NCI-H2196 treated with DMSO at 0.1 percent for 48 hours (cell line): ENCODE data around the gene NXPH1.
A peak's percentile ranks its signal among the peaks of the same experiment; 100 is the strongest.

Source experiments
- DNase-seq: peaks from one replicate; lab custom pipeline; 2025; ENCODE audit not compliant: unreplicated experiment; lab: John Stamatoyannopoulos, UW

The NXPH1 gene

DNA sequence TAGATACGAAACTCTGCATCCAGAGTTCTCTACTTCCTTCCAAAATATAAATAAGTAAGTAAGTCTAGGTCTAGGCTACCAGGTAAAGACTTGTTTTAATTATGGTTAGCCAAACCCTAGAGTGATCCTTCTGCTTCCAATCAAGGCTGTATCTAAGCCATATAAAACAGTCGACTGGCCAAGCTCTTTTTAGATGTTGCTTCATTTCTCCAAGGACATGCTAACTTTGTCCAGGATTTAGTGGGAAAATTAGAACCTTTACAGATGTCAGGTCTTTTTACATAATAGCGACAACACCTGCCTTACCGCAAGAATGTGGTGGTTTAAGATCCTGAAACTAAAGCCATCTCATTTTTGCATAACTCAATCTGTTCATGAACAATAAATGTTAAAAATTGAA lies 156.8 kb downstream of the NXPH1 start:
- no peak for DNase-seq

DNA sequence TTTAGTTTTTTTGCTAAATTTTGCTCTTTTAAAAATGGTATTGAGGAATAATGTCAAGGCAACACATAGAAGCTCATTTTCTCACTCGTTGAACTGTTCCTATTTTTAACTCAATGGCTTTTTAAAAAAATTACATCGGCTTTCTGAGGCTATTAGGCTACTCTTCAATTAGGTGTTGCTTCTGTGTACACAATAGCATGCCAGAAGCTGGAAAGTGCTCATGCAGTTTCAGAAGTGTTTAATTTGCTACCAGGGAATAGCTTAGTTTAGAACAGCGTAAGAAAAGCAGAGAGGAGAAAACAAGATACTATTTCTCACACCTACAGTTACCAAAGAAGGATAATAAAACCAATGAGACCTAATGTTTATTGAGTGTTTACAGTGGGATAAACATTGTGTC lies 157.4 kb downstream of the NXPH1 start:
- DNase-seq = no peak

DNA sequence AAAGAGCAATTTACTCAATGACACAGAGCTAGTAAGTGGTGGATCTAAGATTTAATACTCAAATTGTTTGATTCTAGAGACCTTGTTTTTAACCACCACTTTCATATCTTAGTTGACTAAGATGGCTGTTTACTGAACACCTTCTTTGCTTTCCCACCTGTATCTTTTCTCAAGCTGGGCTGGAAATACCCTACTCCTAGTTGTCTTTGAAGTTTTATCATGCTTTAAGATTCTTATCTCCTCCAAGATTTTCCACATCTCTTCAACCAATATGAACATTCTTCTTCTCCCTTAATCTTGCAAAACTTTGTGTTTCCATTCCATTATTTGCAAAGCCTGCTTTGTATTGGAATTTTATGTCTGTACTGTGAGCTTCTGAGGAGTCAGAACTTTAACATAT lies 157.9 kb downstream of the NXPH1 start:
- DNase-seq = no peak

DNA sequence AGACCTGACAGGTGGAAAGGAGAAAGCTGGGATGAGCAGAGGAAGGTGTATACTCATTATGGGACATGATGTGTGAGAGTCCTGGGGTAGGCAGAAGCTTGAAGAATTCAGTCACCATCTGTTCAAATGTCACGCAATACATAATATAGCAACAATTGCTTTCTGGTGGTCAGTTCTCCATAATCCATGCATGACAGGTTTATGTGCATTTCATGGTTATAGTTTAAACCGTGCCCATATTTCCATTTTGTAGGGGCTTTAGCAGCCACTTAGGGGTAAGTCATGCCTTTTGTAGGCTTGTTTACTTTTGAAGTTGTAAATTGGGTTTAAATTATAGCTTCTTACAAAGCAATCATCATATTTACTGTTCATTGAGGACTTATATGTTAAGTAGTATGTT lies 158.8 kb downstream of the NXPH1 start:
- DNase-seq = no peak

DNA sequence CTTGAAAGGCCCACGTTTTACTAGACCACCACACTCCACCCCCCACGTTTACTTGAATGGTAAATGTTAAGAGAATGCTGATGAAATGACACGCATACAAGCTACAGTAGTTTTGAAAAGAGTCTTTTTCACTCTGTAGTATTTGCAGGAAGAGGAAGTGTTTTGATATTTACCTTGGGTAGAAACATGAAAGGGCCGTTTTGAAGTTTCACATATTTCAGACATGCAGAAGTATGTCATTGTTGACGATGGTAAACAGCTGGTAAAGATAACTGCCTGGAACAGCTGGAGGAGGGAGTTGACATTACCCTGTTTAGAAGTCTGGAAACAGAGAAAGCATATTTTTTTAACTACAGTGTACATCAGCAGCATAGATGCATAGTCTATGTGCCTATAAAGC lies 160.7 kb downstream of the NXPH1 start:
- DNase-seq = no peak

DNA sequence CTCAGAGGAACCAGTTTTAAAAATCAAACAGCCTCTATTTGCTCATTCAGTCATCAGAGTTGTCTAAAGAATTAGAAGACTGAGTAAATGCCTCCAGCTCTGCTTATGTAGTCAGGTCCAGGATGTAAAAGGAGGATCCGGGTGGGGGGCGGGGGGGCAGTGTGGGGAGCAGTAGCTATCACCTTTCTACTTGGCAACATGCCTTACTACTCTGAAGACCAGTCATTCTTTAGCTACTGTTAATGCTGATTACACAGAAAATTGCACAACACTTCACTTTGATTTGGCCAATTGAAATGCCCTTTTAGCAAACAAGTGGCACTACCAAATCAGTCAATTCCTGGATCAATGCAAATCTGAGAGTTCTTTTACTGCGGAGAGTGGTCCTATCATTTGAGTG lies 164.2 kb downstream of the NXPH1 start:
- DNase-seq = peak; percentile 43

DNA sequence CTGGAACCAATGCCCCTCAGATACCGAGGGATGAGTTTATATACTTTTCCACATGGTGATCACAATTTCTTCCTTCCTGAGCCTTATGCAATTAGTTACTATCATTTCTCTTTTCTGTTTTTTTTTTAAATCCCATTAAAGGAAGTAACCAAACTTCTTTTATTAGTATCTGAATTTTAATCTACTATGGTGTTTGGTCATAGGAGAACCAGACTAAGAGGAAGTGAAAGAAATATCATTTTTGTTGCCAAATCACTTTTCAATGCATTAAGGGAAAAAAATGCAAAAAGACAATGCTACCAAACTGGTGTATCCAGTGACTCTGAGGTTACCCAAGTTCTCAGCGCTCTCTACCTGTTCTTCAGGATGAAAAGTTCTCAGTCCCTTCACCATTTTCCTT lies 167.7 kb downstream of the NXPH1 start:
- DNase-seq = no peak

DNA sequence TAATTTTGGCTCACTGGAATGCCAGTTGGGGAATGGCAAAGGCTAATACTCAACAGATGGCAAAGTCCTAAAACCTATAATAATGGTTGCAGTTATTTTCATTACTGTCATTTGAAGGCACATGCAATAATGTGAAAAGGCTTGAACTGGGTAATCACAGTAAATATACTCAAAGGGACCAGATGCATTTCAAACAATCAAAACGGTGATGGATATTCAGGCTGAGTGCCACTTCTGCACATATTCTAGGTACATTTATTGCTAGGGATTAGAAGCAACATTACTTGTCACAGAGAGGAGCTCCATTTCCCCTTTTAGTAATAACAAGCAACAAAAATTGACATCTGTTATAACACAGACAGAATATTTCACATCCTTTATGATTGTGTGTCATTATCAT lies 171.8 kb downstream of the NXPH1 start:
- DNase-seq = no peak

DNA sequence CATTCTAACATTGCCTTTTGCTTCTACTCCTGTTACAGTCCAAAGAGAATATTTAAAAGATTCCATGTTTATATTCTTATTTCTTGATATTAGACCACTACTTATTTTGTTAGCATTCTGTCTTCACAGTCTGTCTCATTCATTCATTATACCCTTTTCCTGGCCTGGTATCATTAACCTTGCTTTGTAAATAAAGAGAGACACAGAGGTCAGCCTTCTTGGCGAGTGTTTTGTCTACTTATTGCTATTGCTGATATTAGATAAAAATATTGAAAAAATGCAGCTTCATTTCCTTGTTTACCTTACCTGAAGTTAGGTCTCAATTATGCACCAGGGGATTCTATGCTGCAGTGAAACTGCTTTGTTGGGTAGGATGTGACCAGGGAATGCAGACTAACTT lies 179.2 kb downstream of the NXPH1 start:
- no peak for DNase-seq

DNA sequence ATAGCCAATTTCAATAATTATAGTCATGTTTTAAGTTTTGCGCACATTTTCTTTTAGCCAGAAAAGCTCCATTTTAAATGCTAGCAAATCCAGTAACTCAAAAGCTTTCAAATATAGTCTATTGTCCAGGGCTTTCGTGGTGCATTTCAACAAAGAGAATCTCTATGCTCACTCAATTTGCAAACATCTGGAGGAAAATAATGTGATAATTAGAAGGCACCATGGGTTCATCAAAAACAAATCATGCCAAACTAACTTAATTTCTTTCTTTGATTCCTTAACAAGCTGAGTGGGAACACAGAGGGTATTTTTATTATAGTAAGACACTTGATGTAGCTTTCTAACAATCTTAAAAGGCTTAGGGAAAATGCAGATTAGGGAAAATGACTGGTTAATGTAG lies 179.8 kb downstream of the NXPH1 start:
- DNase-seq = no peak

DNA sequence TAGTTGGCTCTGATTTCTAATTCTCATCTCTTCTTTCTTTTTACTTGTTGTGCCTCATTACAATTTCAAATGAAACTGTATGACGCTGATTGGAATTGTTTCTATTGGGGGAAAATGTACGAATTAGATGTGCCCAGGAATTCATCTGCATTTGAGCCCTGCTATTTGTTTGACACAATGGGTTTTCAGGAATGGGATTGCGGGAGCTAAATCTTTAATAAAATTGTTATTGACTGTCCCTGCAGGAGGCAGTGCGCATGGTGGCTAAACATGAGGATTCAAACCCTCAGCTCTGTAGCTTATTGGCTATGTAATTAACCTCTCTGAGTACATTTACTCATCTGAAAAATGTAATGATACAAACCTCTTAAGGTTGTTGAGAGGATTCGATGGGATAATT lies 181.6 kb downstream of the NXPH1 start:
- DNase-seq = no peak

DNA sequence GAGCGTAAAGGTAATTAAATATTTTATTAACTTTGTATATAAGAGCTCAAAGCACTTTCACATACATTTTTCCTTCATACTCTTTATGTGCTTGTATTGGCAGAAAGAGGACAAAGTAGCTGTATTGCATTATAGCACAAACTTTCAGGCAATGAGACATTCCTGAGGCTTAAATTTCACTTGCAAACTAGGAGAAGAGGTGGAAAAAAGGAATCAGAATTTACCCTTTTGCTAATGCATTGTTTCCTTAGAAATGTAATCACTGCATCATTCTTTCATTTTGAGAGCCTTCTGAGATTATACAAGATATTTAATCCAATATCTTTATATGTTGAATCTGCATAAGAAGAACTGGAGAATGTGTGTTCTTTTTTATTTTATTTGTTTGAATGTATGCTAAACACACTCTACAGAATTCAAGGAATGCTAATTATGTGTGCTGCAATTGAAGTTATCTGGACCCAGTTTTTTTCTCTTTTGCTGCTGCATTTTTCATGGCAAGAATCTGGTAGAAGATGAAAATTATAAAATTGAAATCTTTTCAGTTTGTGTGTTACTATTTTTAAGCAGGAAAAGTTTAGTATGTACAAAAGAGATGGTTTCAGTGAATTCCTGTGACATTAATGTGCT lies 185.1 kb downstream of the NXPH1 start:
- DNase-seq = no peak

DNA sequence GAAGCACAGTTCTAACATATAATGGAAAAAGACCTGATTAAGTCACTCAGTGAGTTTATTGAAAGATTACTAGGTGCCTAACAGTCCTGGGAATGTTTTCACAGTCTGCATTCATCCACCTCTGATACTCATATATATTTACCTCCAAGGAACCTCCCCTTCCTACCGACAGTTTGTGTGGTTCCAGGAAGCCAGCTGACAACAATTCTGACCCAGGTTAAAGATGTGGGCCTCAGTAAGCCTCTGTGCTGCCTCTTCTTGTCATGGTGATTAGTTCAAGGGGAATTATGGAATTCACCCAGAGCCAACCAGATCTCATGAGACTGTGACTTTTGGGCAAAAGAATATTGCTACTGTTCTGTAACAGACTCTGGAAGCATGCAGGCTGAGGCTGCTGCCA lies 186.8 kb downstream of the NXPH1 start:
- no peak for DNase-seq

DNA sequence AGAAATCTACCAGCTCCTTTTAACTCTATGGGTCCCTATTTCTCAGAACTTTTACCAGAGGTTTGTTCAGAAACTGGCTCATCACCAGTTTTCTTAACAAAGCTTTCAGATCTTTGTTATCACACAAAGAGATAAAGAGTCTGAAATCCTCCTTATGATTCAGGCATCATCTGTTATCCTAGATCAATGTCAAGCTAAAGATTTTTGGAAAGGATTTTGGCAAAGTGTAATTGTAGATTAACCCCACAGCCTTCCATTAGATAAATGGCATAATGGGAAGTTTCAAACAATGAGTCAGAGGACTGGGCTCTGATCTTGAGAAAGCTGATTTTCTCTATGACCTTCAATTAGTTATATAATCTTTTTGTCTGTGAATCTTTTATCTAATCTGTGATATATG lies 192.2 kb downstream of the NXPH1 start:
- no peak for DNase-seq

DNA sequence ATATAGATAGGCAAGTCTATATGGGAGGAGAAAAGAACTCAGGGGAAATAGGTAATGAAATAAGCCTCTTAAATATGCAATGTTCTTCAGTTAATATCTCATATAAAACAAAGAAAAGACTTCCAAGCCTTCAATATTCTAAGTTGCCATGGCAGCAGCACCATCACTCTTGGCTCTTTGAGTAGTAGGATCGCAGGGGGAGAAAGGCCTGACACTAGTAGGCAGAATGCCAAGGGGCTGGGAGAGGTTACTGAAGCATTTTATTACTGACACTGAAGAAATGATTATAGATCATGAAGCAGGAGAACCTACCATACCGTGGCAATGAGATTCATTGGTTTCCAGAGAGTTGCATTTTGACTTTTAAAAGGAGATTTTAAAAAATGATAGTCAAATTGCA lies 193.9 kb downstream of the NXPH1 start:
- DNase-seq = no peak

DNA sequence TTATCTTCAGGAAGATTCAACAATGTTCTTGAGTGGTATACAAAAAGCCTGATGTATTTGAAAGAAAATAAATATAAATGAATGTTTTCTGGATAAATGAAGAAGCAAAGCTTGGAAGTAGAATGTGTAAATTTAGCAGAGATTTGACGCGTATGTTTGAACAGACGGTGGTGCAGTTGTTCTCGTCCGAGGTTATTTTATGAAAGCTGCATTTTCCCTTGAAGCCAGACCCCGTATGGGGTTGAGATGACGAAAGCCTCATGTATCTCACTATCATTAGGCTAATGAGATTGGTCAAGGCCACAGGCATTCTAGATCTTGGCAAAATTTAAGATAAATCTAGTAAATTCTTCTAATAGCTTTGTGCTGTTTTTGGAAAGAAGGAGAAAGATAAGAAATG lies 195.2 kb downstream of the NXPH1 start:
- DNase-seq = no peak

DNA sequence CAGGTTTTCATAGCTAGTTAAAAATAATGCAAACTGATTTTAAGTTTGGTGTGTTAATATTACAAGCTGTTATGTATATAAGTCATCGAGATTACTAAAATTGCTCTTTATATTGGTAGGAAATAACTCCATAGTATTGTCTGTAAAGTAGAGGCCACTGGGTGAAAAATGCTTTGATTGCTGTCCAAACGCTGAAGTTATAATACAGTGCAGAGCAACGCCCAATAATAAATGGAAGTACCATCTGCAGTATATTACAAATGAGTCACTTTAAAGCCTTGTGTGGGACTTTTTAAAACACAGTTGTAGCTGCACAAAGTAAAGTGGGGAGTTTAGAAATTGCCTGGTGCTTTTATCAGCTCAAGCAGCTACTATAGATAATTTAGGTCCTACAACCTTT lies 196.1 kb downstream of the NXPH1 start:
- no peak for DNase-seq

DNA sequence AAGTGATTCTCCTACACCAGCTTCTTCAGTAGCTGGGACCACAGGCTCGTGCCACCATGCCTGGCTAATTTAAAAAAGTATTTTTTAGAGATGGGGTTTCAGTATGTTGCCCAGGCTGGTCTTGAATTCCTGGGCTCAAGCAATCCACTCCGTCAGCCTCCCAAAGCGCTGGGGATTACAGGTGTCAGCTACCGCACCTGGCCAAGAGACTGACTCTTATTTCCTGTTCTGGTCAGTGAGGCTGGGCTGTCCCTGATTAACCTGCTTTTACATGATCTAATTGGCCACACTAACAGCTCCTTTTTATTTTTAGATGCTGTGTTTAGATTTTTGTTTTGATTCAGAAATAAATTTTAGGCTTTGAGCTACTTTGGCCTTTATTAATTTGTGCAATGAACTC lies 203.9 kb downstream of the NXPH1 start:
- peak; percentile 77 for DNase-seq

DNA sequence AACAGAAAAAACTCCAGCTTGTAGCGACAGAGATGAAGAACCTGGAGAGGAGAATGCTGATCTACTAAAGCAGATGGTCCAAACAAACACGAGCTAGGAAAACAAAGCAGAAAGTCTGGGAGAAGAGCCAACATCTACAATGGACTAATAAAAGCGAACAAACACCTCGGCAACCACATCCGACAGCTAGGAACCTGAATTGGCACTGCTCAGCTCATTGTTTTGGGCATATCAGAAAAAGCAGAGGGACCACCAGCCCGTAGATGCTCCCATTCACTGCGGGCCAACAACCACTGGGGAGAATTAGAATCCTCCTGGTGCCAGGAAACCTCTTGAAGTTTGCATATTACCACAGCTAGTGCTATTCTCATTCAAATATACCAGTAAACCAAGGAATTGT lies 204.7 kb downstream of the NXPH1 start:
- peak; percentile 98 for DNase-seq

DNA sequence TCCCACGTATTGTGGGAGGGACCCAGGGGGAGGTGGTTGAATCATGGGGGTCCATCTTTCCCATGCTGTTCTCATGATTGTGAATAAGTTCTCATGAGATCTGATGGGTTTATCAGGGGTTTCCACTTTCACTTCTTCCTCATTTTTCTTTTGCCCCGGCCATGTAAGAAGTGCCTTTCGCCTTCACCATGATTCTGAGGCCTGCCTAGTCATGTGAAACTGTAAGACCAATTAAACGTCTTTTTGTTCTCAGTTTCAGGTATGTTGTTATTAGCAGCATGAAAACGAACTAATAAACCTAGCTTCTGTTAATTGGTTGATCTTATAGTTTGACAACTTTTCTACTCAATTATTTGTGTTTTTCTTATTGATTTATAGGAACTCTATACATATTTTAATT lies 206.3 kb downstream of the NXPH1 start:
- no peak for DNase-seq

DNA sequence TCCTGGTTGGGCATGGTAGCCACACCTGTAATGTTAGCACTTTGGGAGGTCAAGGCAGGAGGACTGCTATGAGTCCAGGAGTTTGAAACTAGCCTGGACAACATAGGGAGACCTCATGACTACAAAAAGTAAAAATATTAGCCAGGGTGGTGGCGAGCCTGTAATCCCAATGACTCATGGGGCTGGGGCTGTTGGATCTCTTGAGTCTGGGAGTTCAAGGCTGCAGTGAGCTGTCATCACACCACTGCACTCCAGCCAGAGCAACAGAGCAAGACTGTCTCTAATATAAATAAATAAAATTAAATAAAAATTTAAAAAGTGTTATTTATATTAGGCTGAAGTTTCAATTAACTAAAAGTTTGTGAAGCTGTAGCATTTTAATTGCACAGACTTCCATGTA lies 207.3 kb downstream of the NXPH1 start:
- no peak for DNase-seq

DNA sequence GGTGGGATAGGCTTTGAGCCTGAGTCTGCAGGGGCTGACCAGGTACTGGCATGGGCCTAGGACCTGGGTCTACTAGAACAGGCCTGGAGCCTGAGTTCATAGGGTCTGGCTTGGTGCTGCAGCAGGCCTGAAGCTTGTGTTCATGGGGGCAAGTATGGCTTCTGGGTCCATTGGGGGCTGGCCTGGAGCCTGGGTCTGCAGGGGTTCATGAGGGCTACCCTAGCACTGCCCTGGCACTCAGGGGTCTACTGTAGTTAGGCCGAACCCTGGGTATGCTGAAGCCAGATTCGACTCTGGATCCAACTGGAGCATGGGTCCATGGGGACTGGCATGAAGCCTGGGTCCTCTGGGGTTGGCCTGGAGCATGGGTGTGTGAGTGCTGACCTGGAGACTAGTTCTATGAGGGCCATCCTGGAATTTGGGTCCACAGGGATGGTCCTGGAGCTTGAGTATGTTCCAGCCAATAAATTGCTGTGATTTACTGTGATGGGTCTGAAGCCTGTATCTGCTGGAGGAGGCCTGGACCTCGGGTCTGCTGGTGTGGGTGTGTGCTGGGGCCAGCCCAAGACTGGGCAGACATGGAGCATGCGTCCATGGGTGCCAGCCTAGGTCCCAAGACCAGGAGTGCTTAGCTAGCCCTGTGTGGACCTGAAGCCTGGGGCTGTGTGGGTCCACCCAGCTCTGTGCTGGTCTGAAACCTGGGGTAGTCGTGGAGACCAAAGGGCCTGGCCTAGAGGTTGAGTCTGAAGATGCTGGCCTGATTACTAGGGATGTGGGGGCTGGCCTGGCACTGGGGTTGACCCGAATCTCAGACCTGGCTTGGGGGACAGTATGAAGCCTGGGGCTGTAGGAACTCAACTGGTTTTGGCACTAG lies 235.5 kb downstream of the NXPH1 start:
- DNase-seq = no peak

DNA sequence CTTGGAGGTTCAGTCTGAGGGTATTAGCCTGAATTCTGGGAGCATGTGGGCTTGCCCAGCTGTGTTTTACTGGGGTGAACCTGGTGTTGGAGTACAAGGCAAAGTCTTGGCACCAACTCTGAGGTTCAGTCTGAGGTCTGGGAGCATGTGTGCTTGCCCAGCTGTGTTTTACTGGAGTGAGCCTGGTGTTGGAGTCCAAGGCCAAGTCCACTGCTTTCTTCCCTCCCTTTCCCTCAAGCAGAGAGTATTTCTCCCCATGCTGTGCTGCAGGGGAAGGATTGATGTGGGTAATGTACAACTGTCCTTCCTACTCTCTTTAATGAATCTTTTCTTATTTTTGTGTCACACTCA lies 236.1 kb downstream of the NXPH1 start:
- no peak for DNase-seq
